HL-60 (cell line): ENCODE data around the gene RAPGEF2.

Source experiments
- DNase-seq, 2 experiments: peaks; one replicate each; pipeline ENCODE4 v3.0.0-alpha.2; 2010 to 2020; ENCODE audit warnings: low read depth in 1 of 2, low spot score in 1 of 2
- H3K27ac ChIP-seq: fragments of 250-450 bp; sonication (Bioruptor Pico); replicated peaks from 2 replicates; pipeline ENCODE4 v1.5.1; 2020; ENCODE audit warnings: mild to moderate bottlenecking, moderate library complexity
- H3K27me3 ChIP-seq: fragments of 250-450 bp; sonication (Bioruptor Pico); 2 replicates; pipeline ENCODE4 v1.5.1; 2021; ENCODE audit warnings: mild to moderate bottlenecking, moderate library complexity; ENCODE audit not compliant: insufficient read depth, poor library complexity, severe bottlenecking
- H3K4me3 ChIP-seq: replicated peaks from 2 replicates; pipeline ENCODE4 v1.5.1; 2011; ENCODE audit warnings: mild to moderate bottlenecking, control low read depth, low read length; ENCODE audit not compliant: insufficient read depth
- GABPA ChIP-seq: IDR thresholded peaks from 2 replicates; pipeline ENCODE4 v1.6.1; 2012; ENCODE audit warnings: low read depth
- POLR2AphosphoS5 ChIP-seq: IDR thresholded peaks from 2 replicates; pipeline ENCODE4 v1.6.1; 2012; ENCODE audit warnings: low read depth
- SPI1 ChIP-seq: IDR thresholded peaks from 2 replicates; pipeline ENCODE4 v1.6.1; 2012; ENCODE audit warnings: low read depth, mild to moderate bottlenecking, borderline replicate concordance
- TF ChIP-seq, protein P1 (sequence below): IDR thresholded peaks from 2 replicates; pipeline ENCODE4 v1.6.1; 2012; ENCODE audit warnings: low read depth; ENCODE audit not compliant: insufficient replicate concordance
- TF ChIP-seq, protein P2 (sequence below): IDR thresholded peaks from one replicate; pipeline ENCODE4 v1.5.1; 2011; ENCODE audit warnings: low read length, control low read depth, inconsistent platforms; ENCODE audit not compliant: insufficient read depth

Gene RAPGEF2

GRCh38 chr4:159287767-159288166 lies 184.9 kb downstream of the RAPGEF2 start:
- H3K27me3 ChIP-seq = no peaks in the 10 kb centered on the region
- DNase-seq = no peak
- TF ChIP-seq, protein P1, sequence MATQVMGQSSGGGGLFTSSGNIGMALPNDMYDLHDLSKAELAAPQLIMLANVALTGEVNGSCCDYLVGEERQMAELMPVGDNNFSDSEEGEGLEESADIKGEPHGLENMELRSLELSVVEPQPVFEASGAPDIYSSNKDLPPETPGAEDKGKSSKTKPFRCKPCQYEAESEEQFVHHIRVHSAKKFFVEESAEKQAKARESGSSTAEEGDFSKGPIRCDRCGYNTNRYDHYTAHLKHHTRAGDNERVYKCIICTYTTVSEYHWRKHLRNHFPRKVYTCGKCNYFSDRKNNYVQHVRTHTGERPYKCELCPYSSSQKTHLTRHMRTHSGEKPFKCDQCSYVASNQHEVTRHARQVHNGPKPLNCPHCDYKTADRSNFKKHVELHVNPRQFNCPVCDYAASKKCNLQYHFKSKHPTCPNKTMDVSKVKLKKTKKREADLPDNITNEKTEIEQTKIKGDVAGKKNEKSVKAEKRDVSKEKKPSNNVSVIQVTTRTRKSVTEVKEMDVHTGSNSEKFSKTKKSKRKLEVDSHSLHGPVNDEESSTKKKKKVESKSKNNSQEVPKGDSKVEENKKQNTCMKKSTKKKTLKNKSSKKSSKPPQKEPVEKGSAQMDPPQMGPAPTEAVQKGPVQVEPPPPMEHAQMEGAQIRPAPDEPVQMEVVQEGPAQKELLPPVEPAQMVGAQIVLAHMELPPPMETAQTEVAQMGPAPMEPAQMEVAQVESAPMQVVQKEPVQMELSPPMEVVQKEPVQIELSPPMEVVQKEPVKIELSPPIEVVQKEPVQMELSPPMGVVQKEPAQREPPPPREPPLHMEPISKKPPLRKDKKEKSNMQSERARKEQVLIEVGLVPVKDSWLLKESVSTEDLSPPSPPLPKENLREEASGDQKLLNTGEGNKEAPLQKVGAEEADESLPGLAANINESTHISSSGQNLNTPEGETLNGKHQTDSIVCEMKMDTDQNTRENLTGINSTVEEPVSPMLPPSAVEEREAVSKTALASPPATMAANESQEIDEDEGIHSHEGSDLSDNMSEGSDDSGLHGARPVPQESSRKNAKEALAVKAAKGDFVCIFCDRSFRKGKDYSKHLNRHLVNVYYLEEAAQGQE = no peak
- TF ChIP-seq, protein P2, sequence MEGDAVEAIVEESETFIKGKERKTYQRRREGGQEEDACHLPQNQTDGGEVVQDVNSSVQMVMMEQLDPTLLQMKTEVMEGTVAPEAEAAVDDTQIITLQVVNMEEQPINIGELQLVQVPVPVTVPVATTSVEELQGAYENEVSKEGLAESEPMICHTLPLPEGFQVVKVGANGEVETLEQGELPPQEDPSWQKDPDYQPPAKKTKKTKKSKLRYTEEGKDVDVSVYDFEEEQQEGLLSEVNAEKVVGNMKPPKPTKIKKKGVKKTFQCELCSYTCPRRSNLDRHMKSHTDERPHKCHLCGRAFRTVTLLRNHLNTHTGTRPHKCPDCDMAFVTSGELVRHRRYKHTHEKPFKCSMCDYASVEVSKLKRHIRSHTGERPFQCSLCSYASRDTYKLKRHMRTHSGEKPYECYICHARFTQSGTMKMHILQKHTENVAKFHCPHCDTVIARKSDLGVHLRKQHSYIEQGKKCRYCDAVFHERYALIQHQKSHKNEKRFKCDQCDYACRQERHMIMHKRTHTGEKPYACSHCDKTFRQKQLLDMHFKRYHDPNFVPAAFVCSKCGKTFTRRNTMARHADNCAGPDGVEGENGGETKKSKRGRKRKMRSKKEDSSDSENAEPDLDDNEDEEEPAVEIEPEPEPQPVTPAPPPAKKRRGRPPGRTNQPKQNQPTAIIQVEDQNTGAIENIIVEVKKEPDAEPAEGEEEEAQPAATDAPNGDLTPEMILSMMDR = no peak
- TF ChIP-seq SPI1 = no peak
- no peak for TF ChIP-seq POLR2AphosphoS5
- no peak for TF ChIP-seq GABPA
- H3K27ac ChIP-seq = no peak overlapping the region
- H3K4me3 ChIP-seq = no peak overlapping the region

DNA sequence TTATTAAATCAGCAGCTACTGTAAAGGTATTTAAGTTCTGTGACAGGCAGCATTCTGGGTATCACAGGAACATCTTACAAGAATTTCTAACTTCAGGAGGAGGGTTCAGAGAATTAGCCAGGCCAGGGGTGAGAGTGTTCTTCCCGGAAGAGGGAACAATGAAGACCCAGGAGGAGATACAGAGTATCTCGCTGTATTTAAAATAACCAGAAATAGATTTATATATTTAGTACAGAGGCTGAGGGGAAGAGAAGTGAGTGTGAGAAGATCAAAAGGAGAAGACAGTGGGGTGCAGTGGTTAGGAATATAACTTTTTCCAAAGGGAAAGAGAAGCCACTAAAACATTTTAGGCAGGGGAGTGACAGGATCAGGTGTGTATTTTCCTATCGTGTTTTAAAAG lies 186.8 kb downstream of the RAPGEF2 start:
- TF ChIP-seq, protein P1 = no peak
- TF ChIP-seq, protein P2 = no peak
- TF ChIP-seq POLR2AphosphoS5 (no peak), GABPA (no peak), SPI1 (no peak)
- Histone ChIP-seq H3K27me3 (no peaks in the 10 kb centered on the region), H3K27ac (no peak overlapping the region), H3K4me3 (no peak overlapping the region)
- DNase-seq = no peak

- TF ChIP-seq SPI1 = no peak
- no peak for TF ChIP-seq GABPA
- TF ChIP-seq, protein P1 = no peak
- TF ChIP-seq POLR2AphosphoS5 = no peak
- TF ChIP-seq, protein P2 = no peak
- Histone ChIP-seq H3K4me3 (no peak overlapping the region), H3K27me3 (no peaks in the 10 kb centered on the region), H3K27ac (no peak overlapping the region)
- no peak for DNase-seq
Observed at GRCh38 chr4:159290321-159291030, 187.6 kb downstream of the RAPGEF2 start.
